Omental fat pad (tissue), 4 donors: ENCODE measurements around the gene SEMA4A. TPM values are rescaled to one million over a fixed set of nuclear protein-coding genes. Genes with fewer than 3 reads are reported as not detected.
A peak's percentile ranks its signal among the peaks of the same experiment; 100 is the strongest.

ENCODE experiments used
- ATAC-seq: fragments of 150-250 bp; one replicate; pipeline ENCODE4 v1.9.1; 2016; ENCODE audit warnings: mild to moderate bottlenecking, moderate library complexity; ENCODE audit not compliant: low FRiP score
- DNase-seq: peaks from one replicate; pipeline ENCODE4 v3.0.0-alpha.2; 2019; ENCODE audit warnings: low spot score
- total RNA-seq, 4 donors: library from RNA; depleted of rRNA; stranded (reverse); fragments of >200 nt; gene quantifications; one replicate each; pipeline ENCODE4 v1.1.0, GENCODE V29; 2016
- TF ChIP-seq, protein P1 (sequence below), 3 donors: fragments of 450-650 bp; IDR thresholded peaks; one replicate each; pipeline ENCODE4 v1.5.1; 2016 to 2017; ENCODE audit warnings: antibody characterized with exemption in 3 of 3, mild to moderate bottlenecking in 3 of 3, moderate library complexity in 2 of 3

Gene SEMA4A
- total RNA-seq, 4 donors from 2014 or later, result 4.1 to 99.1 (median 24.6) TPM

DNA sequence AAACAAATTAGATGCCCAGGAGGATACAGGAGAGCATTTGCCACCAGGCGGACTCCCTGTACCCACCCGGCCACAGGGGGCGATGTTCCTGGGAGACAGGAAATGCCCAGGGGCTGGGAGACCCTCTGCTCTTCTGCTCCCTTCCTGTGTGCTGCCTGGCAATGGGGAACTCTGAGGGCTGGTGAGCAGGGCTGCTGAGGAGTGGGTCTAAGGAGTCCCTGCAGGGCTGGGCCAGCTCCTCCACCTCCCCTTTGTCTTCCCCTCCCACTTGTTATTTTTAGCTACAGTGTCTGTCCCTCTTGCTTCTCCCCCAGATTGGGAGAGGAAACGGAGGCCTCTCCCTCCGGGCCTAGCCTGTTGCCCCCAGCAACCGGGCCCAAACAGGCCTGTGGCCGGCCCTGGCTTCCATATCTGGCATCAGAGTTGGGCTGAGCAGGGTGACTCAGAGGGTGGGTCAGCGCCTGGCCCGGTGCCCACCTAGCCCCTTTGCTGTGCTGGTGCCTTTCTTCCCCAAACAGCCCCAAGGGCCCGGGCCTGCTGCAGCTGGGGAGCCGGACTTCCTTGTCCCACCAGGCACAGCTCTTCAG, 27.2 kb upstream of the SEMA4A start:
- ATAC-seq, result peak; percentile 64
- DNase-seq, result peak; percentile 88
- TF ChIP-seq, protein P1, sequence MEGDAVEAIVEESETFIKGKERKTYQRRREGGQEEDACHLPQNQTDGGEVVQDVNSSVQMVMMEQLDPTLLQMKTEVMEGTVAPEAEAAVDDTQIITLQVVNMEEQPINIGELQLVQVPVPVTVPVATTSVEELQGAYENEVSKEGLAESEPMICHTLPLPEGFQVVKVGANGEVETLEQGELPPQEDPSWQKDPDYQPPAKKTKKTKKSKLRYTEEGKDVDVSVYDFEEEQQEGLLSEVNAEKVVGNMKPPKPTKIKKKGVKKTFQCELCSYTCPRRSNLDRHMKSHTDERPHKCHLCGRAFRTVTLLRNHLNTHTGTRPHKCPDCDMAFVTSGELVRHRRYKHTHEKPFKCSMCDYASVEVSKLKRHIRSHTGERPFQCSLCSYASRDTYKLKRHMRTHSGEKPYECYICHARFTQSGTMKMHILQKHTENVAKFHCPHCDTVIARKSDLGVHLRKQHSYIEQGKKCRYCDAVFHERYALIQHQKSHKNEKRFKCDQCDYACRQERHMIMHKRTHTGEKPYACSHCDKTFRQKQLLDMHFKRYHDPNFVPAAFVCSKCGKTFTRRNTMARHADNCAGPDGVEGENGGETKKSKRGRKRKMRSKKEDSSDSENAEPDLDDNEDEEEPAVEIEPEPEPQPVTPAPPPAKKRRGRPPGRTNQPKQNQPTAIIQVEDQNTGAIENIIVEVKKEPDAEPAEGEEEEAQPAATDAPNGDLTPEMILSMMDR (IDR thresholded peaks at IDR 0.05), result no peak

GRCh38 chr1:156126630-156127534, 26.5 kb upstream of the SEMA4A start:
- TF ChIP-seq, protein P1 (IDR thresholded peaks at IDR 0.05), result no peak
- DNase-seq (no peak), ATAC-seq (peak; percentile 6)

DNA sequence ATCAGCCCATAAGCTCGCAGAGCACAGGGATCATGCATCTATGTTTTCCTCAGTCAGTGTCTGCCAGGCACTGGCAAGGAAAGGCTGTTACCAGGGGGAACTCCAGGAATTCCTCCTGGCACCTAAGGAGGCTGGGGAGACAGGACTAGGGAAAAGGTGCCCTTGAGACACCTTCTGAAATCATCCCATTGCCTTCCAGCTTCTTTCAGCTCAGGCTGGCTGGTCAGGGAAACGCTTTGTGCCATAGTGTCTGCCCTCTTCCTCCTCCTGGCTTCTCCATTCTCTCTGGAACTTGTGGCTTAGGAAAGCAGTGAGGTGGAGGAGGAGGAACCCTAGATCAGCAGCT, 25.1 kb upstream of the SEMA4A start:
- ATAC-seq (no peak), DNase-seq (no peak)
- TF ChIP-seq, protein P1 (IDR thresholded peaks at IDR 0.05), result no peak

DNA sequence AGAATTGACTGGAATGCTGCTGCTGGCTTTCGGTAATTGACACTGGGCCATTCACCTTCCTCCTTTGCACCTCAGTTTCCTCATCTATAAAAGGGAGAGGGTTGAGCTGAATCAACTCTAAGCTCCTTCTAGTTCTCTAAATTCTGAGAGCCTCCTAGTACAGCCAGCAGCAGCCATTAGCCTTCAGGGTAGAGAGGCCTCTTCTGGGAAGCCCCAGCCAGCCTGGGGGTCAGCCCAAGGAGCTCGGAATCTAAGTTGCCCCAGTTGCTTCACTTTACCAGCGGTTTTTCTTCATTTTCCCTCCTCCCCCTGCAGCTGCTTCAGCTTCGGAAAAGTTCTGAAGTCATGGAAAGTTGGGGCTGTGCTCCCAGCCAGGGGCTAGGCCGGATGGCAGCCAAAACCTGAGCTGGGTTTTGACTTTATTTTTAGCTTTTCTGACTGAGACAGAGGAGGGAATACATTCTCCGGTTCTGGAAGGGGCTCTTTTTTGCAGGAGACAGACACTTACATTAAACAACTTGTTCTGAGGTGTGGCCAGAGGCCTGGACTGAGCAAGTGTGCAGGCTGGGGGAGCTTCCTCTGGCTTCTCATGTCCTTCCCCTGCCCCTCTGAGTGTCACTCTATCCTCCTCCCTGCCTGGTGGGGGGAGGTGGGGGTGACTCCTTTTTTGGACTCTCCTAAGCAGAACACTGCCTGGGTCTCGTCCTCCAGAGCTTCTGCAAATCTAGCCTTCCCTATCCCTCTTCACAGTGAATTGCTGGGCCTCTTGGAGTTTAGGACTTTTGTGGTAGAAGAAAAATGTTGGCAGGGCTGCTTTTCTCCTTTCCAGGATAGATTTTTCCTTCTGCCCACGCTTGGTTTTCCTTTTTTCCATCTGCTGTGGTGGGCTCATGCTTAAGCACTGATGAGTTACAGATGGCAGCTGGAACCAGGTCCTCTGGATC, 24.5 kb upstream of the SEMA4A start:
- ATAC-seq, result no peak
- TF ChIP-seq, protein P1 (IDR thresholded peaks at IDR 0.05), result no peak
- no peak for DNase-seq

- ATAC-seq (peak; percentile 65), DNase-seq (peak; percentile 93)
- TF ChIP-seq, protein P1 (IDR thresholded peaks at IDR 0.05), result peak in 2 of 3 donors; percentile 19 to 91
These were observed 23.5 kb upstream of the SEMA4A start for GRCh38 chr1:156129687-156130577.

DNA sequence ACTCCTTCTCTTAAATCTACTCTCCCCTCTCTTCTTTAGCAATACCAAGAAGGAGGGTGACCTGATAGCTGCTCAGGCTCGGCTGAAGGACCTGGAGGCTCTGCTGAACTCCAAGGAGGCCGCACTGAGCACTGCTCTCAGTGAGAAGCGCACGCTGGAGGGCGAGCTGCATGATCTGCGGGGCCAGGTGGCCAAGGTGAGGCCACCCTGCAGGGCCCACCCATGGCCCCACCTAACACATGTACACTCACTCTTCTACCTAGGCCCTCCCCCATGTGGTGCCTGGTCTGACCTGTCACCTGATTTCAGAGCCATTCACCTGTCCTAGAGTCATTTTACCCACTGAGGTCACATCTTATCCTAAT, 22.8 kb upstream of the SEMA4A start:
- DNase-seq (no peak), ATAC-seq (no peak)
- TF ChIP-seq, protein P1 (IDR thresholded peaks at IDR 0.05), result no peak
